ENCODE measurements around the gene FOXP2.

The FOXP2 gene

DNA sequence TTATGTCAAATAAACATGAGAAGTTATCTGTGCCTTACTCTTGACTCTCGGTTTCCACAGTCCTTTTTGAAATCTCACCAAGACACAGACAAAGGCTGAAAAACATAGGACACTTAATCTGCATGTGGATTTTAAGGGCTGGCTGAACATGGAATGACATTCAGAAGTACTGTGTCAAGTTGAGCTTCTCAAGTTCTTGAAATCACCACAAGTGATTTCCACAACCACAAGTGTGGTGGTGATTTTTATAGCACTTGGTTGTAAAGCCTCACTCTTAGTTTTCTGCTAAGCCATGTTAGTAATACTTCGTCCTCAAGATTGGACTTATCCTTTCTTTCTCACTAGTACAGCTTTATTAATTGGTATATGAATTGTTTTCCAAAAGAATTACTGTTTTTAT lies 29.6 kb downstream of the FOXP2 start:
- Histone ChIP-seq H4K20me1 (ENCODE audit: insufficient read depth, low read length) (no peaks in the 10 kb centered on the region), H3K27me3 (ENCODE audit: low read depth, low read length) (no peaks in the 10 kb centered on the region), H3K4me1 (ENCODE audit: low read length) (no peaks in the 10 kb centered on the region), H3K36me3 (replicated peaks; ENCODE audit: low read depth, low read length) (no peaks in the 10 kb centered on the region), H2AFZ (ENCODE audit: low read depth, low read length) (no peak overlapping the region), H3K27ac (ENCODE audit: low read length) (no peak overlapping the region), H3K79me2 (ENCODE audit: low read length) (no peaks in the 10 kb centered on the region), H3K9ac (ENCODE audit: low read length) (no peak overlapping the region), H3K9me3 (ENCODE audit: insufficient read depth, low read length) (0 out of 2 replicates have a peak, but pooled peaks cover 3% of the 10 kb centered on the region), H3K4me2 (ENCODE audit: low read length) (no peak overlapping the region), H3K4me3 (ENCODE audit: low read length) (no peak overlapping the region)
- TF ChIP-seq, protein P1, sequence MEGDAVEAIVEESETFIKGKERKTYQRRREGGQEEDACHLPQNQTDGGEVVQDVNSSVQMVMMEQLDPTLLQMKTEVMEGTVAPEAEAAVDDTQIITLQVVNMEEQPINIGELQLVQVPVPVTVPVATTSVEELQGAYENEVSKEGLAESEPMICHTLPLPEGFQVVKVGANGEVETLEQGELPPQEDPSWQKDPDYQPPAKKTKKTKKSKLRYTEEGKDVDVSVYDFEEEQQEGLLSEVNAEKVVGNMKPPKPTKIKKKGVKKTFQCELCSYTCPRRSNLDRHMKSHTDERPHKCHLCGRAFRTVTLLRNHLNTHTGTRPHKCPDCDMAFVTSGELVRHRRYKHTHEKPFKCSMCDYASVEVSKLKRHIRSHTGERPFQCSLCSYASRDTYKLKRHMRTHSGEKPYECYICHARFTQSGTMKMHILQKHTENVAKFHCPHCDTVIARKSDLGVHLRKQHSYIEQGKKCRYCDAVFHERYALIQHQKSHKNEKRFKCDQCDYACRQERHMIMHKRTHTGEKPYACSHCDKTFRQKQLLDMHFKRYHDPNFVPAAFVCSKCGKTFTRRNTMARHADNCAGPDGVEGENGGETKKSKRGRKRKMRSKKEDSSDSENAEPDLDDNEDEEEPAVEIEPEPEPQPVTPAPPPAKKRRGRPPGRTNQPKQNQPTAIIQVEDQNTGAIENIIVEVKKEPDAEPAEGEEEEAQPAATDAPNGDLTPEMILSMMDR (IDR thresholded peaks at IDR 0.05; ENCODE audit: low read depth, low read length) = no peak
- TF ChIP-seq EZH2phosphoT487 (IDR thresholded peaks at IDR 0.05; ENCODE audit: low read depth) = no peak

DNA sequence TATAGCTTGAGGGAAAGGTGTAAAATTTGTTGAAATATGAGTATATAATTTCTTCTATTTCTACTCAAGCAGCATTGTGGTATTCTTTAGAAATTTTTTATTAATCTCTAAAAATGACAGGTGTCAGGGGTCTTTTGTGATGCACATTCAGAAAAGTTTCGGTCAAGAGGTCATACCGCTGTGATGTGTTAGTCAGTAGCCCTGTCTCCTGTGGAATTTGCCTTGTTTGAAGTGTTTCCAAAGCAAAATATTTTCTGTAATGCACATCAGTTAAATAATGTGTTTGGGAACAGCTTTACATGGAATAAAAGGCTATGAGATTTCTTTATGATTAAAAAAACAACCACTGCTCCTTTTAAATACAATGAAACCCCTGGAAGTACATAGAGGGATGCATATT lies 35.8 kb downstream of the FOXP2 start:
- no peak overlapping the region for H3K27ac ChIP-seq (ENCODE audit: low read length)
- TF ChIP-seq, protein P1 (IDR thresholded peaks at IDR 0.05; ENCODE audit: low read depth, low read length) = no peak
- no peak for TF ChIP-seq EZH2phosphoT487 (IDR thresholded peaks at IDR 0.05; ENCODE audit: low read depth)

DNA sequence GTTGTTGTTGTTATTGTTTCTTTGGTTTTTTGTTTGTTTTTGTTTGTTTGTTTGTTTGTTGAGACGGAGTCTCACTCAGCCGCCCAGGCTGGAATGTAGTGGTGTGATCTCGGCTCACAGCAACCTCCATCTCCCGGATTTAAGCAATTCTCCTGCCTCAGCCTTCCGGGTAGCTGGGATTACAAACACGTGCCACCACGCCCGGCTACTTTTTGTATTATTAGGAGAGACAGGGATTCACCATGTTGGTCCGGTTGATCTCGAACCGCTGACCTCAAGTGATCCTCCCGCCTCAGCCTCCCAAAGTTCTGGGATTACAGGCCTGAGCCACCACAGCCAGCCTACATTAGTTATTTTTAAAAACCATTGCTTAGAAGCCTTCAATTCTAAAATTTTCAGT lies 45.0 kb downstream of the FOXP2 start:
- no peak overlapping the region for H3K4me3 ChIP-seq (ENCODE audit: low read length)

More for the DNA sequence above, 35.8 kb downstream of the FOXP2 start:
- H3K79me2 ChIP-seq (ENCODE audit: low read length) = no peaks in the 10 kb centered on the region
- H3K9me3 ChIP-seq (ENCODE audit: insufficient read depth, low read length) = no peaks in the 10 kb centered on the region
- H3K36me3 ChIP-seq (replicated peaks; ENCODE audit: low read depth, low read length) = peaks cover 4% of the 10 kb centered on the region
- no peak overlapping the region for H2AFZ ChIP-seq (ENCODE audit: low read depth, low read length)
- H4K20me1 ChIP-seq (ENCODE audit: insufficient read depth, low read length) = no peaks in the 10 kb centered on the region
- H3K4me2 ChIP-seq (ENCODE audit: low read length) = no peak overlapping the region
- no peaks in the 10 kb centered on the region for H3K27me3 ChIP-seq (ENCODE audit: low read depth, low read length)
- no peak overlapping the region for H3K4me3 ChIP-seq (ENCODE audit: low read length)
- no peak overlapping the region for H3K9ac ChIP-seq (ENCODE audit: low read length)
- H3K4me1 ChIP-seq (ENCODE audit: low read length) = no peaks in the 10 kb centered on the region

DNA sequence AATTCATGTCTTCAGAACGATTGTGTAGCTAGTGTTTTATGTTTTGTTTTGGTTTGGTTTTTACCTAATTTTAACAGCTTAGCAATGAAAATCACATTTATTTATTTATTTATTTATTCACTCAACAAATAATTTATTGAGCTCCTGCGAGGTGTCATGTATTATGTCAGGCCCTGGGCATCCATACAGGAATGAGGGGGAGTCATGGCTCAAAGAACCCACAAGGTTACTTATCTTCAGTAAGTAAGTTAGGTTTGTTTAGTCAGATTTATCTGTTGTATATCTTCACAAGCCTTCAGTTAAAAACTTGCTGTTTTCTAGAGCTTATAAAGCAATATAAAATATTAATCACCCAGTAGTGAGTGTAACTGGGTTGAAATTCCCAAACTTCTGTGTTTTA lies 45.4 kb downstream of the FOXP2 start:
- Histone ChIP-seq H3K36me3 (replicated peaks; ENCODE audit: low read depth, low read length) (peaks cover 11% of the 10 kb centered on the region), H3K27ac (ENCODE audit: low read length) (peak overlapping the region; percentile 2; the same call in 1 of the 2 replicates), H4K20me1 (ENCODE audit: insufficient read depth, low read length) (no peaks in the 10 kb centered on the region), H2AFZ (ENCODE audit: low read depth, low read length) (peak overlapping the region; percentile 49; the same call in 1 of the 2 replicates), H3K4me2 (ENCODE audit: low read length) (peak overlapping the region; percentile 56), H3K9ac (ENCODE audit: low read length) (no peak overlapping the region), H3K4me1 (ENCODE audit: low read length) (peaks cover 49% of the 10 kb centered on the region), H3K4me3 (ENCODE audit: low read length) (0 out of 2 replicates have a peak overlapping the region, but pooled peaks have one; percentile 3), H3K27me3 (ENCODE audit: low read depth, low read length) (no peaks in the 10 kb centered on the region), H3K79me2 (ENCODE audit: low read length) (no peaks in the 10 kb centered on the region), H3K9me3 (ENCODE audit: insufficient read depth, low read length) (no peaks in the 10 kb centered on the region)
- TF ChIP-seq EZH2phosphoT487 (IDR thresholded peaks at IDR 0.05; ENCODE audit: low read depth) = no peak
- TF ChIP-seq, protein P1 (IDR thresholded peaks at IDR 0.05; ENCODE audit: low read depth, low read length) = no peak

More for the DNA sequence above, 45.0 kb downstream of the FOXP2 start:
- H3K9me3 ChIP-seq (ENCODE audit: insufficient read depth, low read length) = no peaks in the 10 kb centered on the region
- no peak overlapping the region for H3K9ac ChIP-seq (ENCODE audit: low read length)
- H3K79me2 ChIP-seq (ENCODE audit: low read length) = no peaks in the 10 kb centered on the region
- no peak overlapping the region for H2AFZ ChIP-seq (ENCODE audit: low read depth, low read length)
- no peak for TF ChIP-seq EZH2phosphoT487 (IDR thresholded peaks at IDR 0.05; ENCODE audit: low read depth)
- TF ChIP-seq, protein P1 (IDR thresholded peaks at IDR 0.05; ENCODE audit: low read depth, low read length) = no peak
- no peak overlapping the region for H3K4me2 ChIP-seq (ENCODE audit: low read length)
- no peaks in the 10 kb centered on the region for H4K20me1 ChIP-seq (ENCODE audit: insufficient read depth, low read length)
- H3K27ac ChIP-seq (ENCODE audit: low read length) = no peak overlapping the region
- H3K27me3 ChIP-seq (ENCODE audit: low read depth, low read length) = no peaks in the 10 kb centered on the region
- peaks cover 49% of the 10 kb centered on the region for H3K4me1 ChIP-seq (ENCODE audit: low read length)
- H3K36me3 ChIP-seq (replicated peaks; ENCODE audit: low read depth, low read length) = peaks cover 12% of the 10 kb centered on the region
